ENCODE results near the gene POU2AF1.

- TF ChIP-seq, protein P1, sequence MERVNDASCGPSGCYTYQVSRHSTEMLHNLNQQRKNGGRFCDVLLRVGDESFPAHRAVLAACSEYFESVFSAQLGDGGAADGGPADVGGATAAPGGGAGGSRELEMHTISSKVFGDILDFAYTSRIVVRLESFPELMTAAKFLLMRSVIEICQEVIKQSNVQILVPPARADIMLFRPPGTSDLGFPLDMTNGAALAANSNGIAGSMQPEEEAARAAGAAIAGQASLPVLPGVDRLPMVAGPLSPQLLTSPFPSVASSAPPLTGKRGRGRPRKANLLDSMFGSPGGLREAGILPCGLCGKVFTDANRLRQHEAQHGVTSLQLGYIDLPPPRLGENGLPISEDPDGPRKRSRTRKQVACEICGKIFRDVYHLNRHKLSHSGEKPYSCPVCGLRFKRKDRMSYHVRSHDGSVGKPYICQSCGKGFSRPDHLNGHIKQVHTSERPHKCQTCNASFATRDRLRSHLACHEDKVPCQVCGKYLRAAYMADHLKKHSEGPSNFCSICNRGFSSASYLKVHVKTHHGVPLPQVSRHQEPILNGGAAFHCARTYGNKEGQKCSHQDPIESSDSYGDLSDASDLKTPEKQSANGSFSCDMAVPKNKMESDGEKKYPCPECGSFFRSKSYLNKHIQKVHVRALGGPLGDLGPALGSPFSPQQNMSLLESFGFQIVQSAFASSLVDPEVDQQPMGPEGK (CRISPR knock-in tag; IDR thresholded peaks at IDR 0.05; ENCODE audit: borderline replicate concordance): no peak
- TF ChIP-seq ZFP3 (CRISPR knock-in tag; IDR thresholded peaks at IDR 0.05) (no peak), ZFP30 (CRISPR knock-in tag; IDR thresholded peaks at IDR 0.05) (no peak), ZNF70 (CRISPR knock-in tag; IDR thresholded peaks at IDR 0.05) (no peak), CSDC2 (CRISPR knock-in tag; IDR thresholded peaks at IDR 0.05) (no peak), TCF4 (CRISPR knock-in tag; IDR thresholded peaks at IDR 0.05; ENCODE audit: borderline replicate concordance) (no peak), TOX (CRISPR knock-in tag; IDR thresholded peaks at IDR 0.05; ENCODE audit: borderline replicate concordance) (no peak), ARNTL (CRISPR knock-in tag; IDR thresholded peaks at IDR 0.05; ENCODE audit: borderline replicate concordance, low read depth) (no peak), SNAI2 (CRISPR knock-in tag; IDR thresholded peaks at IDR 0.05) (no peak)
- TF ChIP-seq, protein P2, sequence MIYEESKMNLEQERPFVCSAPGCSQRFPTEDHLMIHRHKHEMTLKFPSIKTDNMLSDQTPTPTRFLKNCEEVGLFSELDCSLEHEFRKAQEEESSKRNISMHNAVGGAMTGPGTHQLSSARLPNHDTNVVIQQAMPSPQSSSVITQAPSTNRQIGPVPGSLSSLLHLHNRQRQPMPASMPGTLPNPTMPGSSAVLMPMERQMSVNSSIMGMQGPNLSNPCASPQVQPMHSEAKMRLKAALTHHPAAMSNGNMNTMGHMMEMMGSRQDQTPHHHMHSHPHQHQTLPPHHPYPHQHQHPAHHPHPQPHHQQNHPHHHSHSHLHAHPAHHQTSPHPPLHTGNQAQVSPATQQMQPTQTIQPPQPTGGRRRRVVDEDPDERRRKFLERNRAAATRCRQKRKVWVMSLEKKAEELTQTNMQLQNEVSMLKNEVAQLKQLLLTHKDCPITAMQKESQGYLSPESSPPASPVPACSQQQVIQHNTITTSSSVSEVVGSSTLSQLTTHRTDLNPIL (CRISPR knock-in tag; IDR thresholded peaks at IDR 0.05; ENCODE audit: low read depth): no peak
Observed at GRCh38 chr11:111302298-111302697, 76.8 kb downstream of the POU2AF1 start.

Measured in SK-N-SH treated with all-trans-retinoic acid at 6 μM for 48 hours (cell line).